HCT116 (cell line): ENCODE measurements around the gene KRTDAP.

Source experiments
- POLR2A ChIP-seq: IDR thresholded peaks from 2 replicates; pipeline ENCODE4 v1.7.0; 2011; ENCODE audit warnings: borderline replicate concordance; ENCODE audit not compliant: insufficient read depth, insufficient read length; ENCODE audit errors: extremely low read depth
- POLR2AphosphoS5 ChIP-seq: IDR thresholded peaks from 2 replicates; pipeline ENCODE4 v1.6.1; 2011; ENCODE audit warnings: mild to moderate bottlenecking, low read depth, low read length, moderate library complexity
- SP1 ChIP-seq: IDR thresholded peaks from 2 replicates; pipeline ENCODE4 v1.6.1; 2012; ENCODE audit warnings: low read depth
- TF ChIP-seq, protein P1 (sequence below), 3 experiments: fragments of 200-600 bp in 1 of 3; sonication (generic) in 1 of 3; IDR thresholded peaks in 2 of 3; conservative IDR thresholded peaks in 1 of 3; 2 replicates each; pipeline ENCODE4 v1.5.1; 2012 to 2017; ENCODE audit warnings: low read depth in 2 of 3, low read length in 2 of 3, antibody characterized with exemption in 1 of 3, borderline replicate concordance in 1 of 3, control low read depth in 1 of 3, mild to moderate bottlenecking in 1 of 3, mixed read lengths in 1 of 3, mixed run types in 1 of 3, moderate library complexity in 1 of 3; ENCODE audit not compliant: insufficient read depth in 1 of 3
- TF ChIP-seq, protein P2 (sequence below): IDR thresholded peaks from 2 replicates; pipeline ENCODE4 v1.6.1; 2012

- TF ChIP-seq, protein P1, sequence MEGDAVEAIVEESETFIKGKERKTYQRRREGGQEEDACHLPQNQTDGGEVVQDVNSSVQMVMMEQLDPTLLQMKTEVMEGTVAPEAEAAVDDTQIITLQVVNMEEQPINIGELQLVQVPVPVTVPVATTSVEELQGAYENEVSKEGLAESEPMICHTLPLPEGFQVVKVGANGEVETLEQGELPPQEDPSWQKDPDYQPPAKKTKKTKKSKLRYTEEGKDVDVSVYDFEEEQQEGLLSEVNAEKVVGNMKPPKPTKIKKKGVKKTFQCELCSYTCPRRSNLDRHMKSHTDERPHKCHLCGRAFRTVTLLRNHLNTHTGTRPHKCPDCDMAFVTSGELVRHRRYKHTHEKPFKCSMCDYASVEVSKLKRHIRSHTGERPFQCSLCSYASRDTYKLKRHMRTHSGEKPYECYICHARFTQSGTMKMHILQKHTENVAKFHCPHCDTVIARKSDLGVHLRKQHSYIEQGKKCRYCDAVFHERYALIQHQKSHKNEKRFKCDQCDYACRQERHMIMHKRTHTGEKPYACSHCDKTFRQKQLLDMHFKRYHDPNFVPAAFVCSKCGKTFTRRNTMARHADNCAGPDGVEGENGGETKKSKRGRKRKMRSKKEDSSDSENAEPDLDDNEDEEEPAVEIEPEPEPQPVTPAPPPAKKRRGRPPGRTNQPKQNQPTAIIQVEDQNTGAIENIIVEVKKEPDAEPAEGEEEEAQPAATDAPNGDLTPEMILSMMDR (IDR thresholded peaks at IDR 0.05 in 2 of 3, conservative IDR thresholded peaks at IDR 0.05 in 1 of 3; ENCODE audit: borderline replicate concordance in 1 of 3, insufficient read depth in 1 of 3, low read depth in 2 of 3, low read length in 2 of 3), result no peak
- TF ChIP-seq SP1 (no peak), POLR2AphosphoS5 (no peak), POLR2A (no peak)
- TF ChIP-seq, protein P2, sequence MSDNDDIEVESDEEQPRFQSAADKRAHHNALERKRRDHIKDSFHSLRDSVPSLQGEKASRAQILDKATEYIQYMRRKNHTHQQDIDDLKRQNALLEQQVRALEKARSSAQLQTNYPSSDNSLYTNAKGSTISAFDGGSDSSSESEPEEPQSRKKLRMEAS, result no peak
These were observed 8.8 kb upstream of the KRTDAP start for GRCh38 chr19:35498984-35499527.
